AG09309 (cell line): ENCODE results near the gene SMS.
A peak's percentile ranks its signal among the peaks of the same experiment; 100 is the strongest.

Experiments used
- DNase-seq: peaks from one replicate; pipeline ENCODE4 v3.0.0-alpha.2; 2010; ENCODE audit warnings: low read depth
- H3K4me3 ChIP-seq: 2 replicates; pipeline ENCODE4 v1.5.1; 2011; ENCODE audit warnings: mild to moderate bottlenecking, low read depth, low read length, moderate library complexity; ENCODE audit not compliant: control insufficient read depth
- CTCF ChIP-seq: IDR thresholded peaks from 2 replicates; pipeline ENCODE4 v1.5.1; 2011; ENCODE audit warnings: mild to moderate bottlenecking, low read depth, low read length, inconsistent platforms; ENCODE audit not compliant: insufficient read depth, control insufficient read depth; ENCODE audit errors: missing control alignments

Gene SMS

GRCh38 chrX:21934414-21934813 lies 6.1 kb upstream of the SMS start:
- no peak for TF ChIP-seq CTCF
- H3K4me3 ChIP-seq = no peak overlapping the region
- no peak for DNase-seq

- no peak for DNase-seq
- no peak overlapping the region; the same call in 1 of the 2 replicates for H3K4me3 ChIP-seq
- TF ChIP-seq CTCF = no peak
Observed at GRCh38 chrX:21939906-21940305, 603 bp upstream of the SMS start.

GRCh38 chrX:21943460-21944135 lies 3.1 kb downstream of the SMS start:
- peak; percentile 58 for DNase-seq
- H3K4me3 ChIP-seq = no peak overlapping the region
- TF ChIP-seq CTCF = no peak

- no peak for TF ChIP-seq CTCF
- H3K4me3 ChIP-seq = no peak overlapping the region
- no peak for DNase-seq
Observed at GRCh38 chrX:21944136-21944615, 3.7 kb downstream of the SMS start.

- DNase-seq = no peak
- TF ChIP-seq CTCF = no peak
- H3K4me3 ChIP-seq = no peak overlapping the region
Observed at GRCh38 chrX:21946925-21947641, 6.6 kb downstream of the SMS start.

GRCh38 chrX:21947671-21948070 lies 7.2 kb downstream of the SMS start:
- DNase-seq = no peak
- no peak for TF ChIP-seq CTCF
- no peak overlapping the region for H3K4me3 ChIP-seq
